GOT3 (cell line): ENCODE measurements around the gene NPY4R.
"Not testable (repeated sequence)": the region's sequence is repeated elsewhere in the genome, so short reads cannot be mapped to it uniquely, and the experiment has no call there.

ENCODE experiments used
- DNase-seq: peaks from one replicate; lab custom pipeline; 2025; ENCODE audit warnings: mixed read lengths; lab: John Stamatoyannopoulos, UW

NPY4R gene

DNA sequence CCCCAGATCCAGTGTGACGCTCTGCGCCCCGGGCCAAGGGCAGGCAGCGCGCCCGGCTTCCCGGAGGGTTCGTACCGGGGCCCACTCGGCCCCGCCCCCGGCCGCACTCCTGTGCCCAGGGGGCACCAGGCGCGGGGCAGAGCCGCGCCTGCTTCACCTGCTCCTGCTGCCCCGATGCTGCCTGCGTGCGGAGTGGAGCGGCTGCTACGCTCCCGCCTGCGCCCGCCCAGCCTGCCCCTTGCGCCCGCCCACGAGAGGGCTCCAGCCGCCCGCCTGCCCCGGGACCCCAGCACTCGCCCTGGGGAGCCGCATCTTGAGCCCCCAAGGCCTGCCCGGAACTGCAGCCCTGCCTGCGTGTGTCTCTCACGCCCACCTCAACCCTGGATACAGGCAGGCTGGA is at the start of gene NPY4R:
Gene NPY4R (minus strand): TSS at position 194 of the 400 bp plus-strand sequence. CDS start 3,323 bp downstream, outside the sequence.
- DNase-seq: not testable (repeated sequence)

DNA sequence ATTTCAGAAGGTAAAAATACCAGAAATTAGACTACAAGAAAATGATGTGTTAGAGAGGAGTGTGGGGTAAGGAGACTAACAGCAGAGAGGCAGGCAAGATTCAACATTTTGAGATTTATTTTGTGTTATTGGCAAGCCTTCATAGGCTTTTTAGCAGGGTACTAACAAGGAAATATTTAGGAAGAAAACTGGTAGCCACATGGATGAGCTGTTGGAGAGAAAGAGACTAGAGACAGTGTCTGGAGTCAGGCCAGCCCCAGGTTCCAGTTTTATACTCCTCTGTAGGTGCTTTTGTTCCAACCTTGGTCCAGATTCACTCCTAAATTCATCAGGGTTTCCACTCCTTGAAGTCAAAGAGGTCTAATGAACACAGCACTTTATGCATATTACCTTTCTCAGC is 49.6 kb upstream of the NPY4R start:
- DNase-seq: no peak

DNA sequence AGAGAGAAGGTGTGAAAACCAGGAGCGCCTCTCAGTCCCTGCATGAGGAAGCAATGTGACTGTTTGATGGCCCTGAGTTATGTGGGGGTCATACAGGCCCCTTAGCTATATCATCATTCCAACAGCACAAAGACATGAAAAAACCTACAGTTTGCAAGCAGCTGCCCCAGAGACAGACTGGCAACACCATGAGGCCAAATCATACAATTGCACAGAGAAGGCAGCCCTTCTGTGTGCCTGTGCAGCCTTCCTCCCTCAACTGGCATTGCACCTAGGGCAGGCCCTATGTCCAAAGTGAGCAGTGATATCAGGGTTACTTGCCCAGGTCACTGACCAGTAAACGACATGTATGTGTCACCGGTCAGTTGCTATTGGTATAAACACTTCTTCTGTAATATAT is 49.1 kb upstream of the NPY4R start:
- DNase-seq: no peak

DNA sequence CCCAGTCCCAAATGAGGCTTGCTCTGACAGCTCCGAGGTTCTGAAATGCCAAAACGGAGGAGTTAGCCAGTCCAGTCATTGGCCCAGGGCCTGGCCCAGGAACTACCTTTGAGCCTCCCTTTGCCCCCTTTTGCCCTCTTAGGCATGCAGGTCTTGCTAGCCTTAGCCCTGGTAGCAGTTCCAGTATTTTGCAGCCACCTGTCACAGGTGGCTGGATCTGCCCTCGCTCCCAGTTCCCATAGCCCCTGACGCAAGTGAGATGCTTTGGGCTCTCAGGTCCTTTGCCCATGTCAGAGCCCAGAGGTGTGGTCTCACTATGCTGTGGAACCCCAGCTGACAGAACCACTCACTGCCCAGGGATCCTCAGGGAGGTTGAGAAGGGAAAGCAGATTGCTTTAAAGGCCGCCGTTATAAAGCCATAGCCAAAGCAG is 48.7 kb upstream of the NPY4R start:
- no peak for DNase-seq

GRCh38 chr10:46513333-46513732 is 47.6 kb upstream of the NPY4R start:
- not testable (repeated sequence) for DNase-seq

DNA sequence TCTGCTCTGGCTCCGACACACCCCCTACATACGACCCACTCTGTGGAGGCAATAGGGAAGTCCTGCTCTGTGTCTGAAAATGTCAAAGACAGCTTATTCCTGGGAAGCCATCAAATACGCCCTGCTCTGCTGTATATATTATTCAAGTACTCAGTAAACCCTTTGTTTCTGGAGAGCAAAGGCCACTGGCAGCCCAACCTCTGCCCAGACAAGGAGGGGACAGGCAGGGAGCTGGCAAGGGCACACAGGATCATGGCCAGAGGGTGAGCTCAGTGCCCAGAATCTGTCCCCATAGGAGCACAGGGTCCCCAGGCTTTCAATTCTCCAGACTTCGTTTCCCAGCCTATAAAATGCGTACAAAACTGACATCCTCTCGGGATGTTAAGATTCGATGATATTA is 47.0 kb upstream of the NPY4R start:
- DNase-seq: not testable (repeated sequence)

- DNase-seq: not testable (repeated sequence)
These were observed 46.2 kb upstream of the NPY4R start for GRCh38 chr10:46512002-46512401.

DNA sequence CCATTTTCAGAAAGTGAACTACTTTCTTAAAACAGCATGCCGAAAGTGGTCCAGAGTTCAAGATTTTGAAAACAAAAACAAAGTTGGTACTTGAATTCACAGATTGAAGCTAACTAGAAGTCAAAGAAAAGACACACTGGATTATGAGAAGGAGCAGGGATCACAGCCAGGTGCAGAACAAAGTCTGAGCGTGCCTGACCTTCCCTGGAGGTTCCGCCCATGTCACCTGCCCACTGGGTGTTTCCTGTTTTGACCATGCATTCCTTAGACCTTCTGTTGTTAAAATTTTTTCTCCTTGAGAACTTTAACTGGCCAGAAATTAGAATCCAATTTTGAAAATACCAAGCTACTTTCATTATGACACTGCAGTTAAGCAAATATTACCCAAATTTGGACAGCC is 34.2 kb upstream of the NPY4R start:
- DNase-seq: not testable (repeated sequence)

GRCh38 chr10:46498985-46499703 is 33.4 kb upstream of the NPY4R start:
- not testable (repeated sequence) for DNase-seq

- not testable (repeated sequence) for DNase-seq
These were observed 32.1 kb upstream of the NPY4R start for GRCh38 chr10:46497878-46498277.

- DNase-seq: not testable (repeated sequence)
These were observed 31.6 kb upstream of the NPY4R start for GRCh38 chr10:46497401-46497800.

- DNase-seq: not testable (repeated sequence)
These were observed 25.8 kb upstream of the NPY4R start for GRCh38 chr10:46491364-46492114.

- DNase-seq: not testable (repeated sequence)
These were observed 24.5 kb upstream of the NPY4R start for GRCh38 chr10:46490285-46490684.

DNA sequence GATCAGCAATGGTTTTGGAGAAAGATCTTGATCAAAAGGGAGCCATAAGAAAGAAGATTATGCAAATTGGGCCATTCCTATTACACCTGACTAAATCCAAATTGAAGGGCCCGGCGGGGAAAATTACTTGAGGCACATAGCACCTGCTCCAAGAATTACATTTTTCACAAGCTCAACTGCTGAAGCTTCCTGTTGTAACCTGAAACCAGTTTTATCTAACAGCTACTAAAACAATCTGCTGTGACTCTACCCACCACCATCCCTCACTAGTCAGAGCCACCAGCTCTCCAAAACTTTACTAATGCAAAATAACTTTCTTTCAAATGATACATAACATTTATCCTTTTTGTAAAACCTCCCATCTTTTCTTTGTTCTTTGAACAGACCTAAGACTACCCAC is 20.7 kb upstream of the NPY4R start:
- not testable (repeated sequence) for DNase-seq

DNA sequence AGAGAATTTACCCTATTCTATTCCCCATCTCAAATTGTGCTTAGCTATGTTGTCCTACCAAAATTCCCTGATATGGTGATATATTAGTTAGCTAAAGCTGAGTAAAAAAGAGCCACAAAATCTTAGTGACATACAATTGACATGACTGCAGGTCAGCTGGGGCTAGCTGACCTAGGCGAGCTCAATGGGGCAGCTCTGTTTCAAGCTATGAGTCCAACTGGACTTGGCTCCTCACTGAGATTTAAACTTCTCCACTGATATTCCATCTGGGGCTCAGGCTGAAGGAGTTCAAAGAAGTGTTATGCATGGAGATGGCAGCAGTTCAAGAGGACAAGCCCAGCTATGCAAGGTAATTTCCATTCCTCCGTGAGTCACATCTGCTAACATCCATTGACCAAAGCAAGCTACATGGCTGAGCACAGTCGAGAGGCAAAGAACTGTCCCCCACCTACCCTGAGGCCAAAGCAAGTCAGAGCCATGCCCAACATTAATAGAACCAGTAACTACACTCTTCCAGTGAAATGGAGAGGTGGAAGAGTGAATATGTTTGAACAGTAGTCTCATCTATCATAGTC is 9.1 kb upstream of the NPY4R start:
- DNase-seq: not testable (repeated sequence)

- DNase-seq: not testable (repeated sequence)
These were observed 8.0 kb upstream of the NPY4R start for GRCh38 chr10:46473758-46474157.

DNA sequence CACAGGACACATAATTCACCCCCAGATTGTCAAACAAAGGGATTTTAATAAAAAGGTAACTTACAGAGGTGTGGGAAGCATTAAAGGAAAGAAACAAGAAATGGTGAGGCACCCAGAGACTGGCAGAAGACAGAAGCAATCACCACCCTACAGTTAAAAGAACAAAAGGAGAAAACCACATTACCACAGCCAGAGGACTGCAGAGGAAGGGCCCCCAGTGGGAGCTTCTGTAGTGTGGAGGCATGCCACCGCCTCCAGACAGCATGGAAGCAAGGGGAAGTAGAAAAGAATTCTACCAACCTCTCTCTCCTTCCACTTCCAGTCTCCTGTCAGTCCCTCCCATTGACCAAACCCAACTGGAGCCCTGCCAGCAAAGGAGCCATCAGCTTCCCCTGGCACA is 4.4 kb upstream of the NPY4R start:
- DNase-seq: not testable (repeated sequence)

GRCh38 chr10:46468119-46468809 is 2.5 kb upstream of the NPY4R start:
- DNase-seq: not testable (repeated sequence)

DNA sequence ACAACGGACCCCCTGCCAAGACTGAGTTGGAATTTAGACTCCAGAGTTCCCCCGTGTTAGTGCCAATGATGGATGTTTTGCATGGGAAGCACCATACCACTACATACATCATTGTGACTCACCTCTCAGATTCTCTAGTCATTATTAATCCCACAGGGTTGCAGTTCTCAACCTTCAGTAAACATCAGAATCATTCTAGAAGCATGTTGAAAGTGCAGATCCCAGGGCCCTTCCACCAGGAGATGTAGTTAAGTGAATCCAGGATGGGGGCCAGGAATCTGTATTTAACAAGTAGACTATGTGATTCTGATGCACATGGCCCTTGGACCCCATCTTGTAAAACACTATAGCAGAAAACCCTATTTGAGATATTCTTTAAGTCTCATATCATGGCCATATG is 2.1 kb downstream of the NPY4R start:
- not testable (repeated sequence) for DNase-seq

GRCh38 chr10:46462276-46462675 is 3.5 kb downstream of the NPY4R start:
- not testable (repeated sequence) for DNase-seq

GRCh38 chr10:46459579-46459978 is 6.2 kb downstream of the NPY4R start:
- DNase-seq: not testable (repeated sequence)

DNA sequence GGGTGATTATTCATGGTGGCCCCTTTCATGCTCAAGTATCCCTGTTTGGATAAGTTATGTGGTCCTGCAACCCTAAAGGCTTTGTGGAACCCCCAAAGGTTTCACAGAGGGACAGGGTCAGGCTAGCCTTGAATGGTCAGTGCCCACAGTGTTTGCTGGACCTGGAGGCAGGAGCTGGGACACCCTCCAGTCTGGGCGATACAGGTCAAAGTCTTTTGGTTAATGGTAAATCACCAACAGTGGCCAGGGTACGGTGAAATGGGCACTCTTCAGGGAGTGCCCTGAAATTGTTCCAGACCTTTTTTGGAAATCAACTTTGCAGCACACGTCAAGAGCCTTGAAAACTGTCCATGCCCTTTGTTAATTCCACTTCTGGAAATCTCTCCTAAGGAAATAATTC is 8.7 kb downstream of the NPY4R start:
- DNase-seq: not testable (repeated sequence)
